GM23338 (cell line): ENCODE results near the gene ZNF280C. TPM values are rescaled to one million over a fixed set of nuclear protein-coding genes. Genes with fewer than 3 reads are reported as not detected.

Experiments used
- ATAC-seq: fragments of 200-7000 bp; cut with Tn5 transposase; 3 replicates; pipeline ENCODE4 v1.9.1; 2020
- DNase-seq: peaks from one replicate; pipeline ENCODE4 v3.0.0-alpha.2; 2015; ENCODE audit warnings: low spot score
- H2AFZ ChIP-seq: fragments of 200-600 bp; sonication (generic); 2 replicates; pipeline ENCODE4 v1.8.0; 2016; ENCODE audit warnings: antibody characterized with exemption, mild to moderate bottlenecking, moderate library complexity
- H3F3A ChIP-seq: fragments of 200-600 bp; sonication (generic); replicated peaks from 2 replicates; pipeline ENCODE4 v1.8.0; 2017; ENCODE audit warnings: antibody characterized with exemption, mixed run types, low read depth
- H3K27ac ChIP-seq: fragments of 200-600 bp; sonication (generic); 2 replicates; pipeline ENCODE4 v1.6.1; 2016; ENCODE audit warnings: low read depth
- H3K27me3 ChIP-seq: fragments of 200-600 bp; sonication (generic); 2 replicates; pipeline ENCODE4 v1.8.0; 2016; ENCODE audit warnings: mild to moderate bottlenecking, mixed run types, moderate library complexity; ENCODE audit not compliant: insufficient read depth
- H3K36me3 ChIP-seq: fragments of 200-600 bp; sonication (generic); 2 replicates; pipeline ENCODE4 v1.8.0; 2016; ENCODE audit warnings: mild to moderate bottlenecking; ENCODE audit not compliant: insufficient read depth
- H3K4me1 ChIP-seq: fragments of 200-600 bp; sonication (generic); 2 replicates; pipeline ENCODE4 v1.8.0; 2016; ENCODE audit warnings: mild to moderate bottlenecking, moderate library complexity; ENCODE audit not compliant: insufficient read depth
- H3K4me2 ChIP-seq: fragments of 200-600 bp; sonication (generic); 2 replicates; pipeline ENCODE4 v1.7.1; 2017; ENCODE audit warnings: mixed run types
- H3K4me3 ChIP-seq: fragments of 200-600 bp; sonication (generic); 2 replicates; pipeline ENCODE4 v1.6.1; 2016; ENCODE audit warnings: mixed run types
- H3K79me2 ChIP-seq: fragments of 200-600 bp; sonication (generic); replicated peaks from 2 replicates; pipeline ENCODE4 v1.8.0; 2017; ENCODE audit warnings: mild to moderate bottlenecking; ENCODE audit not compliant: insufficient read depth
- H3K9me2 ChIP-seq: fragments of 200-600 bp; sonication (generic); 2 replicates; pipeline ENCODE4 v1.8.0; 2017; ENCODE audit not compliant: insufficient read depth
- H4K20me1 ChIP-seq: fragments of 200-600 bp; sonication (generic); replicated peaks from 2 replicates; pipeline ENCODE4 v1.8.0; 2017; ENCODE audit warnings: mild to moderate bottlenecking; ENCODE audit not compliant: insufficient read depth
- H3K27ac Mint-ChIP-seq: 2 replicates; pipeline ENCODE4 v1.8.0; 2020; ENCODE audit warnings: inconsistent platforms, mild to moderate bottlenecking, moderate library complexity, mixed read lengths
- H3K27me3 Mint-ChIP-seq: 3 replicates; pipeline ENCODE4 v1.8.0; 2022; ENCODE audit warnings: low read depth, mild to moderate bottlenecking, moderate library complexity, mixed read lengths, inconsistent platforms; ENCODE audit not compliant: insufficient read depth, poor library complexity
- H3K36me3 Mint-ChIP-seq: 3 replicates; pipeline ENCODE4 v1.8.0; 2021; ENCODE audit warnings: low read depth, mild to moderate bottlenecking, inconsistent platforms, moderate library complexity, mixed read lengths
- H3K4me1 Mint-ChIP-seq: 3 replicates; pipeline ENCODE4 v1.8.0; 2020; ENCODE audit warnings: mild to moderate bottlenecking, inconsistent platforms, mixed read lengths
- H3K4me3 Mint-ChIP-seq: 3 replicates; pipeline ENCODE4 v1.8.0; 2021; ENCODE audit warnings: moderate library complexity, mild to moderate bottlenecking, inconsistent platforms, mixed read lengths
- H3K9me3 Mint-ChIP-seq: 3 replicates; pipeline ENCODE4 v1.8.0; 2020; ENCODE audit warnings: moderate library complexity, mild to moderate bottlenecking, inconsistent platforms, mixed read lengths
- CREB1 ChIP-seq: fragments of 250-450 bp; sonication (Bioruptor Pico); IDR thresholded peaks from 2 replicates; pipeline ENCODE4 v1.5.0; 2020; ENCODE audit warnings: low read depth, mild to moderate bottlenecking, moderate library complexity
- CTCF ChIP-seq, 2 experiments: fragments of 200-600 bp in 1 of 2; sonication (generic) in 1 of 2; conservative IDR thresholded peaks; 2 replicates each; pipeline versions ENCODE4 v1.5.1 to v1.6.1; 2016 to 2017; ENCODE audit warnings: antibody characterized with exemption in 2 of 2, low read depth in 2 of 2, mild to moderate bottlenecking in 2 of 2, moderate library complexity in 1 of 2
- ETS1 ChIP-seq: IDR thresholded peaks from 2 replicates; pipeline ENCODE4 v1.6.1; 2016; ENCODE audit warnings: antibody characterized with exemption
- EZH2phosphoT487 ChIP-seq: fragments of 200-600 bp; sonication (generic); IDR thresholded peaks from one replicate; pipeline ENCODE4 v1.8.1; 2018; ENCODE audit warnings: antibody characterized with exemption; ENCODE audit not compliant: unreplicated experiment
- NANOG ChIP-seq: IDR thresholded peaks from 2 replicates; pipeline ENCODE4 v1.6.1; 2016; ENCODE audit warnings: antibody characterized with exemption, borderline replicate concordance
- POLR2AphosphoS5 ChIP-seq: IDR thresholded peaks from 2 replicates; pipeline ENCODE4 v1.6.1; 2016; ENCODE audit warnings: antibody characterized with exemption, low read depth
- STAT1 ChIP-seq: IDR thresholded peaks from one replicate; pipeline ENCODE4 v1.6.1; 2016; ENCODE audit warnings: antibody characterized with exemption; ENCODE audit not compliant: unreplicated experiment
- ZNF114 ChIP-seq: fragments of 250-450 bp; sonication (Bioruptor Pico); IDR thresholded peaks from 2 replicates; pipeline ENCODE4 v1.5.0; 2020; ENCODE audit warnings: mild to moderate bottlenecking, moderate library complexity
- ZNF331 ChIP-seq: fragments of 250-450 bp; sonication (Bioruptor Pico); IDR thresholded peaks from 2 replicates; pipeline ENCODE4 v1.5.0; 2020; ENCODE audit warnings: low read depth, mild to moderate bottlenecking, moderate library complexity
- polyA plus RNA-seq: library from polyadenylated mRNA; unstranded; fragments of >200 nt; fragmentation: Nextera tagmentation; extraction: Ambion mirVana; gene quantifications from 2 replicates; pipeline ENCODE4 v1.2.1, GENCODE V29; 2016
- total RNA-seq: library from RNA; depleted of rRNA; stranded (reverse); fragments of >200 nt; shearing (Covaris generic); gene quantifications from 2 replicates; pipeline ENCODE4 v1.2.3, GENCODE V29; 2014
- TF ChIP-seq, protein P1 (sequence below): IDR thresholded peaks from one replicate; pipeline ENCODE4 v1.6.1; 2018; ENCODE audit warnings: antibody characterized with exemption; ENCODE audit not compliant: unreplicated experiment

Gene ZNF280C
- total and polyA plus RNA-seq, 2 experiments from 2014 or later, result 7.9 to 14.4 TPM

DNA sequence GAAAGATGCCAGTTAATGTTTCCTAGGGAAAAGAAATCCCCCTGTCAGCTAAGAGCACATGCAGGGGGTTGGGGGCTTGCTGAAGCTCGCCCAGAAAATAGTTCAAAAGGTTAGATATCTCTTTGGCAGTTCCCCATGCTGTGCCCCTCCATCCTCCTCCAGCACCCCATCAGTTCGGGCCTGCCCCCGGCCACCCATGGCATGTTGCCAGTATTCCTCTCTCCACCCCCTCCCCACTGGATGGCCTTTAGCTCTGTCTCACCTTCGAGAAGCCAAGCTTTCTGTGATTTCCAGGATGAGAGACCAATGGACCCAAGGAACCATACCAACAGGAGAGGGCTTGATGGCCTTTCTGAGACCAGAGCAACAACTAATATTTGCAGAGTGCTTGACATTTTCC is 91.8 kb downstream of the ZNF280C start:
- peaks cover 18% of the 10 kb centered on the region for H3K27me3 Mint-ChIP-seq

DNA sequence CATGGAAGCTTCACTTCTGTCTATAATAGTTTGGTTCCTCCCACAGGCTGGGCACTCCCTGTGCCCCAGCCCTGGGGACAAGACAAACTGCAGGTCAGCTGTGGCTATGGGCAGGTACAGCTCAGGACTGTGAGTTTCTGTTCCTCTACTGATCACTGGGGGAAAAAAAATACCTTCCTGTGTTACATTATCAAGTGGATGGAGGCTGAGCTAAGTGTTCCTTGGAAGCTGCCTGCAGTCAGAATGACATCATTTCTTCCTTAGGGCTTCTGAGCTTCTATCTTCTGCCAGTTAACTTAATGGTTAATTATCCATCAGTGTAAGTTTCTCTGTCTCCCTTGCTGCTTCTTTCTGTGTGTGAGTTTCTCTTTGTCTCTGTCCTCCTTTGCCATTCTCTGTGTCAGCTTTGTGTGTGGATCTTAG is 92.3 kb downstream of the ZNF280C start:
- H3K79me2 ChIP-seq, result no peaks in the 10 kb centered on the region
- H3K9me3 Mint-ChIP-seq, result no peaks in the 10 kb centered on the region; the same call in 2 of the 3 replicates
- H3K27ac Mint-ChIP-seq, result no peak overlapping the region
- H2AFZ ChIP-seq, result no peak overlapping the region
- no peaks in the 10 kb centered on the region for H3K36me3 ChIP-seq
- H3K36me3 Mint-ChIP-seq, result no peaks in the 10 kb centered on the region
- peaks cover 5% of the 10 kb centered on the region; the same call in 2 of the 3 replicates for H3K4me1 Mint-ChIP-seq
- no peak overlapping the region for H3K27ac ChIP-seq
- H3K4me3 ChIP-seq, result no peak overlapping the region
- no peak for ATAC-seq
- H4K20me1 ChIP-seq, result no peaks in the 10 kb centered on the region
- TF ChIP-seq EZH2phosphoT487 (no peak), NANOG (no peak), ZNF331 (no peak), STAT1 (no peak), POLR2AphosphoS5 (no peak), CTCF (conservative IDR thresholded peaks at IDR 0.05; ENCODE audit: low read depth in 2 of 2) (no peak), ETS1 (no peak), ZNF114 (no peak)
- TF ChIP-seq, protein P1, sequence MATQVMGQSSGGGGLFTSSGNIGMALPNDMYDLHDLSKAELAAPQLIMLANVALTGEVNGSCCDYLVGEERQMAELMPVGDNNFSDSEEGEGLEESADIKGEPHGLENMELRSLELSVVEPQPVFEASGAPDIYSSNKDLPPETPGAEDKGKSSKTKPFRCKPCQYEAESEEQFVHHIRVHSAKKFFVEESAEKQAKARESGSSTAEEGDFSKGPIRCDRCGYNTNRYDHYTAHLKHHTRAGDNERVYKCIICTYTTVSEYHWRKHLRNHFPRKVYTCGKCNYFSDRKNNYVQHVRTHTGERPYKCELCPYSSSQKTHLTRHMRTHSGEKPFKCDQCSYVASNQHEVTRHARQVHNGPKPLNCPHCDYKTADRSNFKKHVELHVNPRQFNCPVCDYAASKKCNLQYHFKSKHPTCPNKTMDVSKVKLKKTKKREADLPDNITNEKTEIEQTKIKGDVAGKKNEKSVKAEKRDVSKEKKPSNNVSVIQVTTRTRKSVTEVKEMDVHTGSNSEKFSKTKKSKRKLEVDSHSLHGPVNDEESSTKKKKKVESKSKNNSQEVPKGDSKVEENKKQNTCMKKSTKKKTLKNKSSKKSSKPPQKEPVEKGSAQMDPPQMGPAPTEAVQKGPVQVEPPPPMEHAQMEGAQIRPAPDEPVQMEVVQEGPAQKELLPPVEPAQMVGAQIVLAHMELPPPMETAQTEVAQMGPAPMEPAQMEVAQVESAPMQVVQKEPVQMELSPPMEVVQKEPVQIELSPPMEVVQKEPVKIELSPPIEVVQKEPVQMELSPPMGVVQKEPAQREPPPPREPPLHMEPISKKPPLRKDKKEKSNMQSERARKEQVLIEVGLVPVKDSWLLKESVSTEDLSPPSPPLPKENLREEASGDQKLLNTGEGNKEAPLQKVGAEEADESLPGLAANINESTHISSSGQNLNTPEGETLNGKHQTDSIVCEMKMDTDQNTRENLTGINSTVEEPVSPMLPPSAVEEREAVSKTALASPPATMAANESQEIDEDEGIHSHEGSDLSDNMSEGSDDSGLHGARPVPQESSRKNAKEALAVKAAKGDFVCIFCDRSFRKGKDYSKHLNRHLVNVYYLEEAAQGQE, result no peak
- H3K27me3 Mint-ChIP-seq, result peaks cover 18% of the 10 kb centered on the region
- H3K4me2 ChIP-seq, result no peak overlapping the region
- no peaks in the 10 kb centered on the region for H3F3A ChIP-seq
- H3K27me3 ChIP-seq, result peaks cover 13% of the 10 kb centered on the region; the same call in 1 of the 2 replicates
- H3K4me1 ChIP-seq, result no peaks in the 10 kb centered on the region
- DNase-seq, result no peak
- H3K4me3 Mint-ChIP-seq, result no peak overlapping the region
- no peaks in the 10 kb centered on the region for H3K9me2 ChIP-seq

More for the DNA sequence above, 91.8 kb downstream of the ZNF280C start:
- Histone ChIP-seq H3K36me3 (no peaks in the 10 kb centered on the region), H3K4me2 (no peak overlapping the region), H3F3A (no peaks in the 10 kb centered on the region), H2AFZ (no peak overlapping the region), H3K9me2 (no peaks in the 10 kb centered on the region), H3K79me2 (no peaks in the 10 kb centered on the region), H3K27ac (no peak overlapping the region), H3K4me3 (no peak overlapping the region), H3K4me1 (no peaks in the 10 kb centered on the region), H3K27me3 (peaks cover 11% of the 10 kb centered on the region; the same call in 1 of the 2 replicates), H4K20me1 (no peaks in the 10 kb centered on the region)
- Mint-ChIP-seq H3K27ac (no peak overlapping the region), H3K9me3 (no peaks in the 10 kb centered on the region; the same call in 2 of the 3 replicates), H3K36me3 (no peaks in the 10 kb centered on the region), H3K4me1 (peaks cover 5% of the 10 kb centered on the region; the same call in 2 of the 3 replicates), H3K4me3 (no peak overlapping the region)
- ATAC-seq (no peak), DNase-seq (no peak)
- TF ChIP-seq CREB1 (CRISPR knock-in tag) (no peak), NANOG (no peak), ZNF114 (no peak)
- TF ChIP-seq, protein P1, result no peak
